Ectodermal cell (in vitro differentiated cells): ENCODE measurements around the gene CACNA1S.

ENCODE experiments used
- H3K27ac ChIP-seq: 2 replicates; pipeline ENCODE4 v1.7.0; 2013; ENCODE audit warnings: mild to moderate bottlenecking, low read depth, low read length; ENCODE audit not compliant: insufficient read depth, poor library complexity, severe bottlenecking
- H3K27me3 ChIP-seq: 2 replicates; pipeline ENCODE4 v1.7.0; 2013; ENCODE audit warnings: mild to moderate bottlenecking, low read length; ENCODE audit not compliant: insufficient read depth, control insufficient read depth, poor library complexity, severe bottlenecking
- H3K36me3 ChIP-seq: one replicate; pipeline ENCODE4 v1.7.0; 2013; ENCODE audit warnings: low read length; ENCODE audit not compliant: control insufficient read depth, insufficient read depth
- H3K4me1 ChIP-seq: one replicate; pipeline ENCODE4 v1.7.0; 2013; ENCODE audit warnings: low read length; ENCODE audit not compliant: control insufficient read depth, insufficient read depth
- H3K4me3 ChIP-seq: 2 replicates; pipeline ENCODE4 v1.7.0; 2013; ENCODE audit warnings: low read depth, low read length, control low read depth; ENCODE audit not compliant: insufficient read depth
- H3K9me3 ChIP-seq: 2 replicates; pipeline ENCODE4 v1.7.0; 2013; ENCODE audit warnings: mild to moderate bottlenecking, low read length, moderate library complexity; ENCODE audit not compliant: control insufficient read depth
- WGBS, 2 experiments: methylation state at CpG; one replicate each; pipeline ENCODE4 v1.1.7; 2013; ENCODE audit warnings: missing lambda C conversion rate in 2 of 2; 5-methylcytosine and 5-hydroxymethylcytosine counted together

Gene CACNA1S

DNA sequence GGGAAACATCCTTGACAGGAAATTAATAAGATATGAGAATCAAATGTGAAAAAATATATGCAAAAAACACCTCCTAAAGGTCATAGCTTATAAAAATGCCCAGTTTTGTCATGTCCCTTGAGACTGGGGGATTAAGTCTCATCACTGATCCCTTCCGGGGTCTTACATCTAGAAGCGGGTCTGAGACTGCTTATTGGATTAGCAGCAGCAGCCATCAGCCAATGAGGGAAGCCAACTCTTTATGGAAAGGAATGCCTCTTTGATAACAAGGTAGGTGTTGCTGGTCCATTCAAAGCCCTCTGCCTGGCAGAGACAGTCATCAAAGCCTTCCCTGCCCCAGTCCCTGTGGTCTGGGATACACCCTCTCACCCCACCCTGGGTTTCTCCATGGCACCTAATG is 3.9 kb upstream of the CACNA1S start:
- no peak overlapping the region for H3K27ac ChIP-seq
- peaks cover 5% of the 10 kb centered on the region for H3K4me1 ChIP-seq
- no peaks in the 10 kb centered on the region for H3K36me3 ChIP-seq
- no peaks in the 10 kb centered on the region for H3K9me3 ChIP-seq
- 89 to 95% methylated on average over 2 of the region's 2 CpGs for WGBS, 2 experiments
- H3K4me3 ChIP-seq, result no peak overlapping the region
- peaks cover 43% of the 10 kb centered on the region for H3K27me3 ChIP-seq

DNA sequence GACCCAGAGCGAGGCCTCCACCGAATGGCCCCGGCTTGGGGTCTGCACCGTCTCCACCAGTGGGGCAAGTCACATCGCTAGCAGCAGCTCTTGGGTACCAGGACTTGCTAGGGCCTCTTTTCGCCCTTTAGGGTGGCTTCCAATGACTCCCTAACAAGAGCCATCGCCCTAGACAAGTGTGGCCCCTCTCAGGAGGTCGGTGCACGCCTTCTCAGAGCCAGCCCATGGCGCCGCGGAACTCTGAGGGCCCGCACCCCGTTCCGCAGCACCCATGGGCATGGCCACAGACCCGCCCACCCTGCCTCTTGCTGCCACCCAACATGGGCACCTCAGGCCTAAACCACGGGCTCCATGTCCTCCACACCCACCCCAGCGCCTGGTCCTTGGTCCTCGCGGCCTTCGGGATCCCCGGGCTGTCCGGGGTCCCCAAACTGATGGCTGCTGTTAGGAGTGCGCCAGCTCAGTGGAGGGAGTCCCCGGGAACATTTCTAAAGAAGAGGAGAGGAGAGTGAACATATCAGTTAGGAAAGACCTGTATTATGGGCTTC is 3.2 kb upstream of the CACNA1S start:
- Histone ChIP-seq H3K9me3 (no peaks in the 10 kb centered on the region), H3K27me3 (peaks cover 43% of the 10 kb centered on the region), H3K4me1 (peaks cover 10% of the 10 kb centered on the region), H3K36me3 (no peaks in the 10 kb centered on the region), H3K4me3 (no peak overlapping the region), H3K27ac (no peak overlapping the region)
- WGBS, 2 experiments, result 93% methylated on average over 25 of the region's 25 CpGs

DNA sequence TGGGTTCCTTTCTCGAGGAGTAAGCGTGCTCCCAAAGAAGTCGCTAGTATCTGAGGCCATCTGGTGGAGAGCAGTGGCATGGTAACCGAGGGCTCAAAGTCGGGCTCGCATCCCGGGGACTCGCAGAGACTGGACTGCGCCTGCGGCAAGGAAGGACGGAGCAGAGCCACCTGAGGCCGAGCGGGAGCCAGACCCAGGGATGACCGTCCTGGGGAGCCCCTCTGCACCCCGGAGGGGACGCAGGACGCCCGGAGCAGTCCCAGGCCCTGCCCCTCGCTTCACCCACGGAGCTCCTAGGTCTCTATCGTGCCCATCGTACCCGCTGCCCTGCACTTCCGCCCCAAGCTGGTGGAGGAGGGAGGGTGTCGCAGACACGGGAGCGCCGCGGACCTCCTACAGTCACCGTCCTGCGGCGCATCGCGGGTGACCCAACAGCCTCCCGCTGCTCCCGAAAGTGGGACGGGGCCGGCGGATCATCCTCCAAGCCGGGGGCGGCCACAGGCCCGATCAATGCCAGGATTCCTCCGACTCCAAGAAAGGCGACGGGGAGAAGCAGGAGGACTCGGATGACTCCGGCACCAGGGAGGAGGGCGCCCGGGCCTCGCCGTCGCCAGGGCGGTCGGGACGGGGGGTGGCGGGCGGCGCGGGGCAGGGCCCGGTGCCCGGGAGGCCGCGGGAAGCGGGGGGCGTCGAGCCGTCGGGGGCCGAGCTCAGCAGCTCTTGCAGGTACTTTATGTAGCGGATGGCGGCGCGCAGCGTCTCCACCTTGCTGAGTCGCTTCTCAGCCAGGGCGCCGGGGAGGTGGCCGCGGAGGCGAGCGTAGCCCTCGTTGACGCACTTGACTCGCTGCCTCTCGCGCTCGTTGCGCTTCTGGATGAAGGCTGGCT is 2.3 kb upstream of the CACNA1S start:
- Histone ChIP-seq H3K36me3 (no peaks in the 10 kb centered on the region), H3K4me3 (peak overlapping the region; percentile 37), H3K27me3 (peaks cover 43% of the 10 kb centered on the region), H3K27ac (no peak overlapping the region), H3K9me3 (no peaks in the 10 kb centered on the region), H3K4me1 (peaks cover 10% of the 10 kb centered on the region)
- whole genome bisulfite sequencing, 2 experiments, result 2% methylated on average over 88 of the region's 88 CpGs

DNA sequence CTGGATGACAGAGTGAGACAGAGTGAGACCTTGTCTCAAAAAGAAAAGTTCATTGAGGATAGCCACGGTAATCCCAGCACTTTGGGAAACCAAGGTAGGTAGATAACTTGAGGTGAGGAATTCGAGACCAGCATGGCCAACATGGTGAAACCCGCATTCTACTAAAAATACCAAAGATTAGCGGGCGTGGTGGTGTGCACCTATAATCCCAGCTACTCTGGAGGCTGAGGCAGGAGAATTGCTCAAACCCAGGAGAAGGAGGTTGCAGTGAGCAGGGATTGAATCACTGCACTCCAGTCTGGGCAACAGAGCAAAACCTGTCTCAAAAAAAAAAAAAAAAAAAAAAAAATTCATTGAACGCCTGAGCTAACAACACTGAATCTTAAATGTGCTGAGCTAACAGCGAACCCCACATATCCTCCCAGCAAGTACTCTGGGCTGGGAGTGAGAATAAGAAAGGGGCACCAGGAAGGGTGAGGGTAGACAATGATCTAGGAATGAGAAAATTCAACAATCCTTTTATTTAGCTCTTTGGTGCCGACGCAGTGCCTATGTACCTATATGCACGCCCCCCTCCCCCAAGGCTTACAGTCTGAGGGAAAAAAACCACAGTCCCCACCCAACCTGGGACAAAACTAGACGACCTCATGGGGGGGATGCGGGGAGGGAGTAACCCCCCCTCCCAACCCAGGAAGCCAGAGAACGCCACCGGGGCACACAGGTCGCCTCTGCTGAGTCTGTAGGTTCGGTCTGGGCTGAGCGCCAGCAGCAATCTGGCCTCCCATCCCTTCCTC is 1.4 kb upstream of the CACNA1S start:
- peaks cover 17% of the 10 kb centered on the region for H3K4me1 ChIP-seq
- no peaks in the 10 kb centered on the region for H3K36me3 ChIP-seq
- peaks cover 39% of the 10 kb centered on the region for H3K27me3 ChIP-seq
- no peak overlapping the region for H3K4me3 ChIP-seq
- 44 to 47% methylated on average over 15 to 16 of the region's 17 CpGs for WGBS, 2 experiments
- no peaks in the 10 kb centered on the region for H3K9me3 ChIP-seq
- no peak overlapping the region for H3K27ac ChIP-seq

DNA sequence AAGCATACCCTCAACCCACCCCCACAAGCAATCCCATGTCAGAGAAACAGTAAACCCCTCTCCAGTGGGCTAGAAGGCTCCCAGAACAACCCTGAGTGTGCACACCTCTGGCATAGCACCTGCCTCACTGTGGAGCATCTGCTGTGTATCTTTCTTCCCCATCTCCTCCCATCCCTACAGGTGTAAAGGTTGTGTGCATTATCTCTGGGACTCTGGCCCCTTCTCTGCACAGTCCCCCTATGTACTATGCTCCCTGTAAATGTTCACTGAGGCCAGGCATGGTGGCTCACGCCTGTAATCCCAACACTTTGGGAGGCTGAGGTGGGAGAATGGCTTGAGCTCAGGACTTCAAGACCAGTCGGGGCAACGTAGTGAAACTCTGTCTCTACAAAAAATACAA is 700 bp upstream of the CACNA1S start:
- Histone ChIP-seq H3K27me3 (peaks cover 36% of the 10 kb centered on the region), H3K27ac (no peak overlapping the region), H3K4me3 (no peak overlapping the region), H3K9me3 (no peaks in the 10 kb centered on the region), H3K4me1 (peaks cover 24% of the 10 kb centered on the region), H3K36me3 (no peaks in the 10 kb centered on the region)
- 95 to 96% methylated on average over 3 of the region's 3 CpGs for WGBS, 2 experiments

DNA sequence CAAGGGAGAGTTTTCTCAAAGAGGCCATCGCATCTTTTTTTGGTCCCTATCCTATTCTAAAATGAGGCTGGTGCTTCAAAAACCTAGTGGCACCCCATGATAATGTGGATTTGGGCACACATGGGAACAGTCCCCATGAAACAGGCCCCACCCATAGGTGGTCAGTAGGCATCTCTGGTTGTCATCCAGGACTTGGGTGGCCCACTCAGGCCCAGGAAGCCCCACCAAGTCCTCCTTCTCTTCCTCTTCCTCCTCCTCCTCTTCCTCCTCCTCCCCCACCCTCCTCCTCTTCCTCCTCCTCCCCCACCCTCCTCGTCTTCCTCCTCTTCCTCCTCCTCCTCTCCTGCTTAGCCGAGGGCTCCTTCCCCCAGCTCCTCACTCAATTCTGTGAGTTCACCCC is 554 bp downstream of the CACNA1S start:
- 83 to 86% methylated on average over 3 of the region's 3 CpGs for WGBS, 2 experiments

DNA sequence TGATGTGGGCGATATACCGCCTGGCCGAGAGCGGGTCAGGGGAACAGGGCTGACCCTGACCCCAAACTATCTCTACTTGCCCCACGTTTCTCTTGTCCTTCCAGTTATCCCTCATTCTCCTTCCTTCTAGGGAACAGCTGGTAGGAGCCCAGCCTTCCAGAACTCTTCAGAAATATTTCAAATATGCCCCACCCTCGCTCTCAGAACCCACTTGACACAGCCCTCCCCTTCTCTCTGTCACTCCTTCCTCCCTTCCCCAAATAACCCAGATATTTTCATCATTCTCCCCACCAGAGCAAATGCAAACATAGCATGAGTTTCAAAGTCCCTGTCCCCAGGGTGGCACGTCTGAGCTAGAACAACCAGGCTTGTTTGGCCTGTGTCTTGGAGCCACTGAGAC is 1.1 kb downstream of the CACNA1S start:
- 91 to 92% methylated on average over 7 of the region's 7 CpGs for WGBS, 2 experiments

More for the DNA sequence above, 554 bp downstream of the CACNA1S start:
- H3K4me3 ChIP-seq, result no peak overlapping the region
- H3K36me3 ChIP-seq, result no peaks in the 10 kb centered on the region
- no peaks in the 10 kb centered on the region for H3K9me3 ChIP-seq
- no peak overlapping the region for H3K27ac ChIP-seq
- peaks cover 25% of the 10 kb centered on the region for H3K27me3 ChIP-seq
- peaks cover 36% of the 10 kb centered on the region for H3K4me1 ChIP-seq

DNA sequence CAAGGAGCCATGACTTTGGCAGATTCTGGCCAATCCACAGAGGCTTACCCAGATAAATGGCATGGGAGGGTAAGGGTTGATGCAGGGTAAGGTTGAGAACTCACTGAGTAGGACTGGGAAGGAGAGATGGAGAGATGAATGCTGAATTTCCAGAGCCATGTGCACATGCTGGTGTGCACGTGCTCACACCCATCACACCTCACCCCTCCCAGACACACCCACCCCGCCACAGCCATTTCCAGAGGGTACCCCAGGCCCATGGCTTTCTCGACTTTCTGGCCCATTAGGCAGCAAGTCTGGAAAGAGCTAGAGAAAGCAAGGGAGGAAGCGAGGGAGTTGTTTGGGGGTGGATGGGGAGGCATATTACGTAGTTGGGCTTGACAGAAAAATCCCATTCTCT is 1.6 kb downstream of the CACNA1S start:
- Histone ChIP-seq H3K36me3 (no peaks in the 10 kb centered on the region), H3K4me1 (peaks cover 36% of the 10 kb centered on the region), H3K4me3 (no peak overlapping the region), H3K27ac (no peak overlapping the region), H3K9me3 (no peaks in the 10 kb centered on the region), H3K27me3 (peaks cover 15% of the 10 kb centered on the region)
- WGBS, 2 experiments, result 87 to 92% methylated on average over 4 to 5 of the region's 5 CpGs

More for the DNA sequence above, 1.1 kb downstream of the CACNA1S start:
- H3K9me3 ChIP-seq, result no peaks in the 10 kb centered on the region
- peaks cover 36% of the 10 kb centered on the region for H3K4me1 ChIP-seq
- no peak overlapping the region for H3K4me3 ChIP-seq
- peaks cover 20% of the 10 kb centered on the region for H3K27me3 ChIP-seq
- no peak overlapping the region for H3K27ac ChIP-seq
- H3K36me3 ChIP-seq, result no peaks in the 10 kb centered on the region

DNA sequence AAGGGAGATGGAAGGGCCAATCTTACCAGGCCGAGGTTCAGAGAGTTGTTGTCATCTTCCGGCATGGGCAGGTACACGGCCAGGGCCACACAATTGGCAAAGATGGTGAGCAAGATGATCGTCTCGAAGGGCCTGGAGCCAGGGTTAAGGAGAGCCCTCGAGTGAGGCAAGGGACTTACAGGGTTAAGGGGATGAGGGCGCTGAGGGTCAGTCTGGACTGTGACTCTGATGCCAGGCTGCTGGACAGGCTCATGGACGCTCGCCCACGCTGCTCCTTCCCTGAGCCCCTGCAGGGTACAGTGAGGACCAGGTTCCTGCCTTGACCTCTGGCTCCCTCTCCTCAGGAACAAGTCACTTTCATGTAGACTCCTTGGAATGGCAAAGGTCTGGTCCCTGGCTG is 2.1 kb downstream of the CACNA1S start:
- Histone ChIP-seq H3K36me3 (no peaks in the 10 kb centered on the region), H3K4me3 (no peak overlapping the region), H3K27ac (no peak overlapping the region), H3K27me3 (peaks cover 10% of the 10 kb centered on the region), H3K9me3 (no peaks in the 10 kb centered on the region), H3K4me1 (peaks cover 36% of the 10 kb centered on the region)
- 94 to 96% methylated on average over 10 of the region's 10 CpGs for WGBS, 2 experiments

DNA sequence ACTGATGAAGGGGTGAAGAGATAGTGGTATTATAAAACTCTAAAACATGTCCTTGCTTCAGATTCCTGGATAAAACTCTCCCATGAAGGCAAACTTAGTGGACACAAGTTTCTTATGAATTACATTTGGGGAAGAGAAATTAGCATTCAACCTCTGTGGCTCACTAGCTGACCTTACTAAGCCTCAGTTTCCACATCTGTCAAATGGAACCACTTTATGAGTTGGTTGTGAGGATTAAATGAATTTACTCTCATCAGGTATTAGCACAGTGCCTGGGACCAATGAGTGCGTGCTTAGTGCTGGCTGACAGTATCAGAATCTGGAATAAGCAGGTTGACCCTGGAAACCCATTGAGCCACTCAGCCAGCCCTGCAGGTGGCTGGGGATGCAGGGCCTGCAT is 2.6 kb downstream of the CACNA1S start:
- 95% methylated on average over 1 of the region's 1 CpG for WGBS, 2 experiments
- H3K4me3 ChIP-seq, result no peak overlapping the region
- H3K27me3 ChIP-seq, result peaks cover 5% of the 10 kb centered on the region
- no peaks in the 10 kb centered on the region for H3K36me3 ChIP-seq
- no peak overlapping the region for H3K27ac ChIP-seq
- H3K4me1 ChIP-seq, result peaks cover 36% of the 10 kb centered on the region
- no peaks in the 10 kb centered on the region for H3K9me3 ChIP-seq
